Osteoblast (primary cell): ENCODE data around the gene TRIM38. TPM values are rescaled to one million over a fixed set of nuclear protein-coding genes. Genes with fewer than 3 reads are reported as not detected.
"Not testable (repeated sequence)": the region's sequence is repeated elsewhere in the genome, so short reads cannot be mapped to it uniquely, and the experiment has no call there.

Source experiments
- DNase-seq: peaks from one replicate; pipeline ENCODE4 v3.0.0; 2011; ENCODE audit warnings: low spot score, mixed read lengths; ENCODE audit not compliant: insufficient read length; ENCODE audit errors: missing footprints
- H2AFZ ChIP-seq: 2 replicates; pipeline ENCODE4 v1.6.0; 2011; ENCODE audit warnings: mild to moderate bottlenecking, low read length
- H3K27ac ChIP-seq: 2 replicates; pipeline ENCODE4 v1.5.1; 2011; ENCODE audit warnings: mild to moderate bottlenecking, low read depth, low read length, moderate library complexity
- H3K27me3 ChIP-seq: 2 replicates; pipeline ENCODE4 v1.6.0; 2012; ENCODE audit warnings: mild to moderate bottlenecking, control low read depth, inconsistent platforms, low read length, moderate library complexity; ENCODE audit not compliant: insufficient read depth
- H3K36me3 ChIP-seq: 2 replicates; pipeline ENCODE4 v1.5.1; 2011; ENCODE audit warnings: mild to moderate bottlenecking, low read length, control low read depth, moderate library complexity; ENCODE audit not compliant: insufficient read depth
- H3K4me1 ChIP-seq: 2 replicates; pipeline ENCODE4 v1.5.1; 2011; ENCODE audit warnings: mild to moderate bottlenecking, low read length, control low read depth, moderate library complexity; ENCODE audit not compliant: insufficient read depth
- H3K4me2 ChIP-seq: 2 replicates; pipeline ENCODE4 v1.6.0; 2011; ENCODE audit warnings: mild to moderate bottlenecking, low read length; ENCODE audit not compliant: insufficient read depth
- H3K4me3 ChIP-seq: fragments of 200-600 bp; sonication (generic); 3 replicates; pipeline ENCODE4 v1.5.1; 2012; ENCODE audit warnings: mild to moderate bottlenecking, low read length, inconsistent platforms; ENCODE audit not compliant: insufficient read depth
- H3K79me2 ChIP-seq: 2 replicates; pipeline ENCODE4 v1.6.0; 2012; ENCODE audit warnings: mild to moderate bottlenecking, low read length, control low read depth, inconsistent platforms; ENCODE audit not compliant: insufficient read depth
- H3K9me3 ChIP-seq: 2 replicates; pipeline ENCODE4 v1.5.1; 2011; ENCODE audit warnings: low read depth, low read length, control low read depth
- H4K20me1 ChIP-seq: 2 replicates; pipeline ENCODE4 v1.6.0; 2012; ENCODE audit warnings: mild to moderate bottlenecking, low read length, control low read depth; ENCODE audit not compliant: insufficient read depth
- CTCF ChIP-seq: IDR thresholded peaks from 2 replicates; pipeline ENCODE4 v1.5.1; 2011; ENCODE audit warnings: mild to moderate bottlenecking, low read depth, low read length, moderate library complexity; ENCODE audit errors: extremely low read depth
- total RNA-seq: library from RNA; depleted of rRNA; stranded (reverse); fragments of >200 nt; gene quantifications from 2 replicates; pipeline ENCODE4 v1.2.3, GENCODE V29; 2012

TRIM38 gene
- total RNA-seq, 1 donor, result 13.0 TPM

GRCh38 chr6:25928562-25929324 lies 33.9 kb upstream of the TRIM38 start:
- Histone ChIP-seq H3K4me3 (no peak overlapping the region), H3K4me2 (no peak overlapping the region), H3K27ac (no peak overlapping the region), H3K27me3 (no peaks in the 10 kb centered on the region), H3K9me3 (no peaks in the 10 kb centered on the region), H4K20me1 (no peaks in the 10 kb centered on the region), H3K4me1 (no peaks in the 10 kb centered on the region), H3K79me2 (no peaks in the 10 kb centered on the region), H3K36me3 (no peaks in the 10 kb centered on the region), H2AFZ (no peak overlapping the region)
- DNase-seq, result no peak
- no peak for TF ChIP-seq CTCF

- H3K27ac ChIP-seq, H3K27me3 ChIP-seq, H3K4me1 ChIP-seq, H2AFZ ChIP-seq, H3K79me2 ChIP-seq, H3K4me3 ChIP-seq, H3K36me3 ChIP-seq, H3K9me3 ChIP-seq, H4K20me1 ChIP-seq, DNase-seq, H3K4me2 ChIP-seq: not testable (repeated sequence)
Observed at GRCh38 chr6:25929785-25930184, 32.8 kb upstream of the TRIM38 start.

- no peaks in the 10 kb centered on the region for H3K79me2 ChIP-seq
- H4K20me1 ChIP-seq, result no peaks in the 10 kb centered on the region
- H3K27me3 ChIP-seq, result no peaks in the 10 kb centered on the region
- H3K36me3 ChIP-seq, result no peaks in the 10 kb centered on the region
- no peak within 1 kb of the TSS for H3K4me2 ChIP-seq
- no peak within 1 kb of the TSS for H2AFZ ChIP-seq
- DNase-seq, result no peak
- no peaks in the 10 kb centered on the region for H3K4me1 ChIP-seq
- H3K4me3 ChIP-seq, result no peak within 1 kb of the TSS
- H3K27ac ChIP-seq, result no peak within 1 kb of the TSS
- no peaks in the 10 kb centered on the region for H3K9me3 ChIP-seq
- TF ChIP-seq CTCF, result no peak
Observed at GRCh38 chr6:25930532-25931410, 31.8 kb upstream of the TRIM38 start, which contains the start of gene SLC17A2. Gene SLC17A2 (minus strand): TSS chr6:25930691. CDS start chr6:25925796, 4,895 bp downstream.

GRCh38 chr6:25931411-25931709 lies 31.2 kb upstream of the TRIM38 start:
- no peaks in the 10 kb centered on the region for H3K9me3 ChIP-seq
- no peak overlapping the region for H2AFZ ChIP-seq
- H4K20me1 ChIP-seq, result no peaks in the 10 kb centered on the region
- no peak overlapping the region for H3K4me3 ChIP-seq
- no peak for TF ChIP-seq CTCF
- H3K4me1 ChIP-seq, result no peaks in the 10 kb centered on the region
- no peak for DNase-seq
- H3K79me2 ChIP-seq, result no peaks in the 10 kb centered on the region
- no peaks in the 10 kb centered on the region for H3K36me3 ChIP-seq
- H3K4me2 ChIP-seq, result no peak overlapping the region
- H3K27ac ChIP-seq, result no peak overlapping the region
- H3K27me3 ChIP-seq, result no peaks in the 10 kb centered on the region
